ENCODE measurements around the gene TMEM200C.
"Not testable (repeated sequence)": the region's sequence is repeated elsewhere in the genome, so short reads cannot be mapped to it uniquely, and the experiment has no call there.

The TMEM200C gene

GRCh38 chr18:5891184-5891853 lies 4.0 kb downstream of the TMEM200C start:
- DNase-seq: no peak

- DNase-seq: no peak
Measured at GRCh38 chr18:5890331-5891183, 4.8 kb downstream of the TMEM200C start.

- DNase-seq: no peak
Measured at GRCh38 chr18:5885361-5885760, 10.0 kb downstream of the TMEM200C start.

DNA sequence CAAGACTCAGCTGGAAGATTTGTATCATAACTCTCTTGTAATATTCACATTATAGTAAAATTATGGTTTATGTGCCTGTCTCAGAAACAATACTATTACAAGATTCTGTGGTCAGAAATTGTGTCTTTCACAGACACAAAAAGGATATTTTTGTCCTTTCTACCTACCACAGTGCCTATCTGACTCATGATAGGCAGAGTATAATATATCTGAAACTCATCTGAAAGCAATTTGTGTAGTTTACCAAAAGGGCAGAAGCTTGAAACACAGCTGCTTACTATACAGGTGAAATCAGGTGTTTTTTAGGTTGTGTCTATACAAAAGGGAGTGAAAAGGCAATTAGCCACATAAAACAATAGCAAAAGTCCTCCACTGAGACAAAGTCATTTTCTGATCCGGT lies 10.9 kb downstream of the TMEM200C start:
- no peak for DNase-seq

DNA sequence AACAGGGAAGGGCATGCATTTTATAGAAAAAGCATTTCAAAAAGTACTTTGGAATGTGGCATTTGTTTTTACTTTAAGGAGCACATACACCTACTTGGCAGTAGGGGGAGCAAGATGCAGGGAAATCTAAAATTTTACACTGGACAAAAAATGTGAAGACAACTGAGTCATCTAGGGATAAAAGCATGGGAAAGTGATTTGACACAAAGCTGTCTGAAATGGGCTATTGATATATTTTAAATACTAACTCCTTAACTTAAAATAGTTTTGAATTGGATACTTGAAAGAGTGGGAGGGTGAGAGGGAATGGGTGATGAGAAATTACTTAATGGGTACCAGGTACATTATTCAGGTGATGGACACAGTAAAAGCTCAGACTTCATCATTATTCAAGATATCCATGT lies 15.8 kb downstream of the TMEM200C start:
- no peak for DNase-seq

GRCh38 chr18:5876891-5877290 lies 18.4 kb downstream of the TMEM200C start:
- no peak for DNase-seq

- DNase-seq: no peak
Measured at GRCh38 chr18:5874336-5874735, 21.0 kb downstream of the TMEM200C start.

- no peak for DNase-seq
Measured at GRCh38 chr18:5872886-5873285, 22.4 kb downstream of the TMEM200C start.

- DNase-seq: no peak
Measured at GRCh38 chr18:5871426-5871825, 23.9 kb downstream of the TMEM200C start.

- DNase-seq: no peak
Measured at GRCh38 chr18:5868218-5868854, 27.0 kb downstream of the TMEM200C start.

GRCh38 chr18:5865521-5865920 lies 29.8 kb downstream of the TMEM200C start:
- DNase-seq: no peak

DNA sequence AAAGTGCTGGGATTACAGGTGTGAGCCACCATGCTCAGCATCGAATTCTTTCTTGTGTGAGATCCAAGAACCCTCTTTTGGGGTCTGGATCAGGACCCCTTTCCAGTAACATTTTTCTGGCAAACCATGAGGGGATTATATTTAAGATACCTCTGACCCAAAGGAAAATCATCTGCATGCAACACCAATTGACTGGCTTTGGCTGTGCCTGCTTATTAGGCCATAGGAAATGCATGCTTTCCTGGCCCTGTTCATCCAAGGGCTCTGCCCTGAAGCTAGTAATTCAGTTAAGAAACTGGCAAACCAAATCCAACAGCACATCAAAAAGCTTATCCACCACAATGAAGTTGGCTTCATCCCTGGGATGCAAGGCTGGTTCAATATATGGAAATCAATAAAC lies 33.2 kb downstream of the TMEM200C start:
- DNase-seq: not testable (repeated sequence)

- no peak for DNase-seq
Measured at GRCh38 chr18:5857180-5857579, 38.1 kb downstream of the TMEM200C start.

DNA sequence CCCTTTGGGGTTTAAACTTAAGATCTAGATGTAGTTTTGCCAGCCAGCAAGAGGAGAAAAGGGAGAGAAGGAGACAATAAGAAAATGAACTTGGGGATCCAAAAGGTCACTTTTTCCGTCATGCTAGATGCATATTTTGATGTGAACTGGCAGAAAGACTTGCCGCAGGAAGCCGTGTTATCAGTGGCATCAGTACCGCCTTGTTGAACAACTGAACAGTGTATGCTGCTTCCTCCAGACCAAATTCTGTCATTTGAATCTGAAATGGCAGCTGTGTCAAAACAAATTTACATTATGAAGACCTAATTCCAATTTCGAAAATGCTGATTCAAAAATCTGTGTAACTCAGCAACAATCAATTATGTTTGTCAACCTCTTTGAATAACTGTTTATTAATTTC lies 42.1 kb downstream of the TMEM200C start:
- DNase-seq: no peak

- DNase-seq: no peak
Measured at GRCh38 chr18:5851998-5852397, 43.3 kb downstream of the TMEM200C start.

DNA sequence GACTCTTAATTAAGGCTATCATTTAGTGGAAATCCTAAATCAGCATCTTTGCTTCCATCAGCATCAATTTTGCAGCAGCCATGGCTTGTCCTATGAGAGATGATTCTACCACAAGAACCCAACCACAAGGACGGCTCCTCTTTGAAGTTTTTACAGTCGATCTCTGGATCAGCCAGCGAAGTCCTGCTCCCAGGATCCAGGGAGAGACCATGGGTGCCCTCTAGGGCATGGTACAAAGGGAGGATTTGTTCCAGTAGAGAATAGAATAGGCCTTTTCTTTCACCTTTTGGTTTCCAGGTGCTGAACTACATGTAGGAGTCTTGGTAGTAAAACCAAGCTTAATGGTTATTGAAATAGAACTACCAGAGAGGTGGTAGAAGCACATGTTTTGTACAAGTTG lies 52.7 kb downstream of the TMEM200C start:
- no peak for DNase-seq

- no peak for DNase-seq
Measured at GRCh38 chr18:5841518-5841917, 53.8 kb downstream of the TMEM200C start.

DNA sequence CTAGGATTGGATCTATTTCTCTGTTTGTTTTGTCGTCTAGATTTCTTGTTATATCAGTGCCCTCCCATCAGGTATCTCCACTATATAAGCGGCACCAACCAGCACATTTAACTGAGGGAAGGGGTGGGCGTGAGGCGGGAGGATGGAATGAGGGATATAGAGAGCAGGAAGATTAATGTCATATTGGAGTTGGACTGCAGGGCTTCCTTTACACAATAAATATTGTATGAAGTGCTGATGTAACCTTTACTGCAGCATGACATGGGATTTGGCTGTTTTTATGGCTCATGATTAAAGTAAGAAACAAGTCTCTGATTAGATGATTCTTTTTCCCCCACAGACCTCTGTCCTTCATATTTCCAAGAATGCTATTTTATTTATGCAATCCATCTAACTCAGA lies 54.8 kb downstream of the TMEM200C start:
- no peak for DNase-seq

DNA sequence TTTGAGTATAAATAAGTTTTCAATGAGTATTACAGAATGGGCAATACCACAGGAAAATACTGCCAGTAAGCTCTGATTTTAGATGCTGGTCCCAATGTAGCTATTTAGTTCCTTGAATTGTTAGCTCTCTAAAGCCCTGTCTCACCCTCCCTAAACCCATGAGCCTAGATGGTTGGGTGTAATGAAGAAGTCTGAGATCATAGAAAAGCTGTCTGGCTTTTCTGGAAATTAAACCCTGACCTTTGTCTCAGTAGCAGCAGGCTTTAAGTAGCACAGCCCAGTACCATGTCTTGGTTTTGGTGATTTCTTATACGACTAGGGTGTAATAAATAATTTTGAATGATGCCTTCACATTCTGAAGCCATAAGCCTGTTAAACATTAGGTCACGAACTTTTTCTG lies 55.3 kb downstream of the TMEM200C start:
- DNase-seq: no peak

DNA sequence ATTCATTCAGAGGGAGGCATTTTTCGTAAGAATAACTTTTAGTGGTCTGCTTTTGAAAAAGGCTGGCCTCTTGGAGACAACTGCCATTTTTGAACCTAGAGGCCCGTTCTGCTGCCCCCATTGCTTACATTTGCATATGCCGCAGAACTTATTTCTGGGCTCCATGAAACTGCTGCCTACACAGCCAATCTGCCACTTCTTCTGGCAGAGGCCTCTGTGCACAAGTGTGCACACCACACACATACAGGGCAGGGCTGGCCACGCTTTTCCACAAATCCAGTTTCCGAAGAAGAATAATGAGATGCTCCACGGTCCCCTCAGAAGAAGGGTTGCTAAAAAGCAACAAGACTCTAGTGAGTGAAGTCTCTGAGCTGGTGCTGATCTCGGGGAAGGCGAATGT lies 56.2 kb downstream of the TMEM200C start:
- DNase-seq: no peak
